NOMO-1 (cell line): Measurements from ENCODE around the gene ZMAT3.
"Not testable (repeated sequence)": the region's sequence is repeated elsewhere in the genome, so short reads cannot be mapped to it uniquely, and the experiment has no call there.

Experiments
- DNase-seq, 2 experiments: peaks; one replicate each; lab custom pipeline; 2025; ENCODE audit not compliant: unreplicated experiment in 2 of 2; lab: John Stamatoyannopoulos, UW

ZMAT3 gene, protein sequence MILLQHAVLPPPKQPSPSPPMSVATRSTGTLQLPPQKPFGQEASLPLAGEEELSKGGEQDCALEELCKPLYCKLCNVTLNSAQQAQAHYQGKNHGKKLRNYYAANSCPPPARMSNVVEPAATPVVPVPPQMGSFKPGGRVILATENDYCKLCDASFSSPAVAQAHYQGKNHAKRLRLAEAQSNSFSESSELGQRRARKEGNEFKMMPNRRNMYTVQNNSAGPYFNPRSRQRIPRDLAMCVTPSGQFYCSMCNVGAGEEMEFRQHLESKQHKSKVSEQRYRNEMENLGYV

GRCh38 chr3:179071323-179072099 lies at the start of gene ZMAT3:
TSS of gene ZMAT3 (minus strand) at chr3:179071809. CDS start at chr3:179067752, 4,057 bp downstream.
- peak; percentile 73 to 83 for DNase-seq

DNA sequence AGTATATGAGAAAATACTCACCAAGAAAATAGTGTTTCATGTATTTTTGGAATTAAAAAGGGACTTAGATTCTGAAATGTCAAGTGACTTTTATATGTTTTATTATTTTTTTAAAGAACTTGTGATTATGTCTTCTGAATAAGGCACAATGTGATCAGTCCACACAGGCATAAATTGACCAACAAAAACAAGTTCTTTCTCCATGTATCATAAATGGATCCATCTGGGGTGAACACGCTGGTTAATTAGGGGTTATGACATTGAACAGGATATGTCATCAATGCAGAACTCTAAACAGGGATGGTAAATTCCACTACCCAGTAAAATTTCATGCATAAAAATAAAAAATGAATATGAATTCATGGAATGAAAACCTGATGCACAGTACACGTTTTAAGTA lies 45.2 kb upstream of the ZMAT3 start:
- DNase-seq = no peak

DNA sequence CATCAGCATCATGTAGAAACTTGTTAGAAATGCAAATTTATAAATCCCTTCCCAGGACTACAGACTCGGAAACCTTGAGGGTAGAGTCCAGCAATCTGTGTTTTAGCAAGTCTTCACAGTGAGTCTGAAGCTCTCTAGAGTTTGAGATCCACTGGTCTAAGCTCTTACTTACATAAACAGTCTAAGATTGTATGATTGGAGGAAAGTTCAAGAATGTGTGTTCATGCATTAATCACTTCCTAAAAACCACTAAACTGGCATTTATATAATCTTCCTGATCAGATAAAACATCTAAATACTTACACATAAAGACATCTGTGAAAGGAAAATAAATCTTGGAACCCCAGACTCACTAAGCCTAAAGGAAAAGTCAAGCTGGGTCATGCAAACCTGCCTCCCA lies 43.8 kb upstream of the ZMAT3 start:
- DNase-seq = not testable (repeated sequence)

DNA sequence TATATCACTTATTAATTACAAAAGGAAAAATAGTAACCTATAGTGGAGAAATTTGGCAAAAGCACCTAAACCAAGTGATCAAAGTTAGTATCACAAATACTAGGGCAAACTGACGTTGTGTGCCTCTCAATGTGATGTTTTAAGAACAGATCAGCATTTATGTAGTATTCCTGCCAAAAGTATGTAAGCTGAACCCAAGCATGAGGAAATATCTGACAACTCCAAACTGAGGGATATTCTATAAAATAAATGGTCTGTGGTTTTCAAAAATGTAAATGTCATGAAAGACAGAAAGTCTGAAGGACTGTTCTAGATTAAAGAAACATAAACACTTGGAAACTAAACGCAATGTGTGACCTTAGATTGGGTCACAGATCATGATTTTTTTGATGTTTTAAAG lies 42.3 kb upstream of the ZMAT3 start:
- no peak for DNase-seq

GRCh38 chr3:179108086-179108485 lies 36.5 kb upstream of the ZMAT3 start:
- no peak for DNase-seq

DNA sequence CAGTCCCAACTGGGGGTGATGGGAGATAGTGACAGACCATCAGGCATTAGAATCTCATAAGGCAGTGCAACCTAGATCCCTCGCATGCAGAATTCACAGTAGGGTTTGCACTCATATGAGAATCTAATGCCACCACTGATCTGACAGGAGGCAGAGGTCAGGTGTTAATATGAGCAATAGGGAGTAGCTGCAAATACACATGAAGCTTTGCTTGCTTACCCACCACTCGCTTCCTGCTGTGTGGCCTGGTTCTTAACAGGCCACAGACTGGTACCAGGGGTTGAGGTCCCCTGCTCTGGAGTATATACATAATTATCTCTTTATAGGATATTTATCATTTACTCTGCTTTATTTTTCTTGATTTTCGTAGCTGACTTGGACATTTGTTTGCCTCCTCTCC lies 36.0 kb upstream of the ZMAT3 start:
- no peak for DNase-seq

DNA sequence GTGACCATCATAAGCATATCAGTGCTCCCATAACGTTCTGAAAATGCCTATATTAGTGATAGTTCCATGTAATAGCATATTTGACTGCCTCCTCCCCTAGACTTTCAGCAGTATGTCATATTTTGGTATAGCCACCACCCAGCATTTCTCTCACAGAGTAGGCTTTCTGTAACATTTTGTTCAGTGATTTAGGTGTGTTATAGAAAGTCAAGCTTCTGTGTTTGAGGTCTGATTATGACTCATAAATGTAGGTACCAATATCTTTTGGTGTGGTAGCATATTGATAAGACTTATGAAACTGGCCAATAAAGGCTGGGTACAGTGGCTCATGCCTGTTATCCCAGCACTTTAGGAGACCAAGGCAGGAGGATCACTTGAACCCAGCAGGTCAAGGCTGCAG lies 34.3 kb upstream of the ZMAT3 start:
- DNase-seq = no peak

DNA sequence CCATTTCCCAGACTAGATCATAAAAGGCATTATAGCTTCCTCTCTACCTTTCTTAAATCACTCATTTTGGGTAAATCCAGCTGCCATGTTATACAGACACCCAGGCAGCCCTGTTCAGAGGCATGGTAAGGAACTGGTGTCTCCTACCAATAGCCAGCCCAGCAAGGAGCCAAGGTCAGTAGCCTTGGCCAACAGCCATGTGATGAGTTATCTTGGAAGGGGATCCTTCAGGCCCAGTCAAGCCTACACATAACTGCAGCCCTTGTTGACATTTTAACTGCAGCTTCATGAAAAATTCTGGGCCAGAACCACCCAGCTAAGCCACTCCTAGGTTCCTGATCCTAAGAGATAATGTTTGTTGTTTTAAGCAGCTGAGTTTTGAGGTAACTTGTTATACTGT lies 29.0 kb upstream of the ZMAT3 start:
- no peak for DNase-seq

DNA sequence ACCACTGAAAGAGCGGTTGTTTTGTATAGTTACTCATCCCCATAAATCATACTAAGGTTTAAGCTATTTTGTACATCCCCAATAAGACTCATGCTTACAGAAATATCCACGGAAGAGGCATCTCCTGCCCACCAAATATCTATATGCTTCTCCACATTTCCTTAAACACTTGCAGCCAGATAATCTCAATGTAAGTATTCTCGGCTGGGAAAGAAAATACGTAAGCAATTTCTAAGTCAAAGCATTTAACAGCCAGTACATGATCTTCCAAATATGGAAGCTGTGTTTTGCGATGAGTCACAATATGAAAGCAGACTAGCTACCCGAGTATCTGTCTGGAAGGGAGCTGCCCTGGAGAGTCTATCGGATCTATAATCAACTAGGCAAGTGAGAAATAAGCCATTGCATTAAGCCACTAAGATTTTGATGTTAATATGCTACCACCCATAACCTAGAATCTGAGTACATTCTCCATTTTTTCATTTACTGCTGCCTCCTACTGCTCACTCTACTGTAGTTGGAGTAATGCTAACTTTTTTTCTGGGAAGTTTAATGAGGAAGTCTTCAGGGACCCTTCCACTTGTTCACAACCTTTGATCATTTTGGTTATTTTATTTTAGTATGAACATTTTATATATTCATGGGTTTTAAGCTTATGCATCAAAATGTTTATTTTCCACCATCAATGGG lies 26.9 kb upstream of the ZMAT3 start:
- DNase-seq = peak; percentile 21 to 70

- DNase-seq = no peak
Observed at GRCh38 chr3:179093807-179094206, 22.2 kb upstream of the ZMAT3 start.

DNA sequence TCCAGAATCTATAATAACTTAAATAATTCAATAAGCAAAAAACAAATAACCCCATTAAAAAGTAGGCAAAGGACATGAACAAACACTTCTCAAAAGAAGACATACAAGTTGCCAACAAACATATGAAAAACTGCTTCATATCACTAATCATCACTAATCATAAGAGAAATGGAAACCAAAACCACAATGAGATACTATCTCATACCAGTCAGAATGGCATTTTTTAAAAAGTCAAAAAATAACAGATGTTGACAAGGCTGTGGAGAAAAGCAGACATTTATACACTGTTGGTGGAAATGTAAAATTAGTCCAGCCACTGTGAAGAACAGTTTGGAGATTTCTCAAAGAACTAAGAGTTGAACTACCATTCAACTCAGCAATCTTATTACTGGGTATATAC lies 19.5 kb upstream of the ZMAT3 start:
- DNase-seq = no peak

DNA sequence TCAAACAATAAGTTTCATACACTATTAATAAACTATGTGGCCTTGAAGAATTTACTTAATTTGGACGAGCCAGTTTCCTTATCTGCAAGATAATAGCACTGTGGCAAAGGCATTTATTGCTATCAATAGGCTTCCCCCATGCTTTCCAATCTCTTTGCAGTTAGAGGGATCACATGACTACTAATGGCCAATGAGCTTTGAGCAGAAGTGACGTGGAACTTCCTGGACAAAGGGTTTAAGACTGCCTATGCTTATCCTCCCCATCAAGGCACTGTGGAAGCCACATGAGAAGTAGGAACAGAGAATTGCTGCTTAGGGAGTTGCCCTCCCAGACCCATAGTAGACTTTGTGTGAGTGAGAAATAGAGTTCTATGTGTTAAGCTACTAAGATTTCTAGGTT lies 16.7 kb upstream of the ZMAT3 start:
- no peak for DNase-seq

DNA sequence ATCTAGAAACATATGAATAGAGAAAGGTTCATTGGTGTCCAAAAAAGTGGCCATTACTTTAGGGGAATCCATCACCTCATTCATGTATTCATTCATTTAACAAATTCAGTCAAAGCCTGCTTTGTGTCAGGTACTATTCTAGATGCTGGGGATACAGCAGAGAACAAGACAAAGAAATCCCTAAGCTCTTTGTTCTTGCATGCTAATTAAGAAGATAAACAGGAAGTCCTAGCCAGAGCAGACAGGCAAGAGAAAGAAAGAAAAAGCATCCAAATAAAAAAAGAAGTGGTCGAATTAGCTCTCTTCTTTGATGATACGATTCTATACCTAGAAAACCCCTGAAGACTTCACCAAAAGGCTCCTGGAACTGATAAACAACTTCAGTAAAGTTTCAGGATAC lies 12.4 kb upstream of the ZMAT3 start:
- no peak for DNase-seq

DNA sequence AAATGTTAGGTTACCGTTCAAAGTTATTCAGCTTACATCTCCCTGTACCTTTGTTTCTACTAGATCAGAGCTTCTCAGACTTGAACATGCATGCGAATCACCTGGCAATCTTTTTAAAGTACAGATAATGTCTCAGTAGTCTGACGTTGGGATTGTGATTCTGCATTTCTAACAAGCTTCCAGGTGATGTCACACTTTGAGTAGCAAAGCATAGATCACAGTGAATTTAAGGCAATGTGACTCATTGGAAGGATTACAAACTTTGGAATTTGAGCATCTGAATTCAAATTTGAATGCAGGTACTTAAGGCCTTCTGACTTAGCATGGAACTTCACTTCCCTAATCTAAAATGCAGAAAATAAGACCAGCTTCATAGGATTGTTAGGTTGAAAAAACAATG lies 10.8 kb upstream of the ZMAT3 start:
- no peak for DNase-seq

GRCh38 chr3:179081885-179082284 lies 10.3 kb upstream of the ZMAT3 start:
- no peak for DNase-seq

DNA sequence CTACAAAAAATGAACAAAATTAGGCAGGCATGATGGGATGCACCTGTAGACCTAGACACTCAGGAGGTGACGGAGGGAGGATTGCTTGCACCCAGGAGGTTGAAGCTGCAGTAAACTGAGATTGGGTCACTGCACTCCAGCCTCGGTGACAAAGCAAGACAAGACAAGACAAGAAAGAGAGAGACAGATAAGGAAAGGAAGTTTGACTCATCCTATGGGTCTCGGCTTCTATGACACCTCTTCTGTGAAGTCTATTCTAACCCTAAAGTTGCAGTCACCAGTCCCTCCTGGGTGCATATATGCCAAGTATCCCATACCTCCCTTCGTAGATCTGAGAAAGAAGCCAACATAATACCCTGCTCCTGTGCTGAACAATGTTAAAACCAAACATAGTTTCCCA lies 7.9 kb upstream of the ZMAT3 start:
- no peak for DNase-seq

DNA sequence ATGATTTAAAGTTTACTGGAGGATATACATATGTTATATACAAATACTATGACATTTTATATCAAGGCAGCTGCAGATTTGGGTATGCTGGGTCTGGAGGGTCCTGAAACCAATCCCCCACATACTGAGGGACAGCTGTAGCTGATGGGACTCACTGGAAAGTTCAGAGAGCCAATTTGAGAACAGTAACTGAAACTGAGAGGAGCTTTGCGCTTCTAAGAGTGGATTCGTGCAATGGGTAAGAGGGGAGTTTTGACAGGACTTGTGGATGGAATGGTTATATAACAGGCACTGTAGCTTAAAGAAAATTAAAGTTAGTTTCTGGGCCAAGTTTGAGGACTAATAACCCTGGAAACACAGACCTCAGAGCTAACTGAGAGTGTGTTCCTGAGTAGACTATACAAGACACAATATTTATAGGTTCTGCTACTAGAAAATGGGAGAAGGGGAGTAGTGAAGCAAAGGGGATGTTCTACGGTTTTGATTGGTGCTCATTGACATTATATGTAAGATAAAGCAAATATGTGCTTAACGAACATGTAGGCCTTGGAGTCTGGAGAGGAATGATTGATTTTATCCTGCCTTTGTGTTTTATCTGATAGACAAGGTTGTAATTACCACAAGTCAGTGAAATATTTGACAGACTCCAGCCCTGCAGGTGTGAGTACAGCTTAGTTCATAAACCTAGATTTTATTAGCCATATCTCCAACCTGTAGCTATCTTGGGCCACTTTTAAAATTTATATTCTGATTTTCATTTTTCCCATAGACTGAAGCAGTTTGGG lies 4.8 kb upstream of the ZMAT3 start:
- no peak for DNase-seq

- peak in 1 of 2 experiments; percentile 5 for DNase-seq
Observed at GRCh38 chr3:179074656-179075055, 3.0 kb upstream of the ZMAT3 start.

DNA sequence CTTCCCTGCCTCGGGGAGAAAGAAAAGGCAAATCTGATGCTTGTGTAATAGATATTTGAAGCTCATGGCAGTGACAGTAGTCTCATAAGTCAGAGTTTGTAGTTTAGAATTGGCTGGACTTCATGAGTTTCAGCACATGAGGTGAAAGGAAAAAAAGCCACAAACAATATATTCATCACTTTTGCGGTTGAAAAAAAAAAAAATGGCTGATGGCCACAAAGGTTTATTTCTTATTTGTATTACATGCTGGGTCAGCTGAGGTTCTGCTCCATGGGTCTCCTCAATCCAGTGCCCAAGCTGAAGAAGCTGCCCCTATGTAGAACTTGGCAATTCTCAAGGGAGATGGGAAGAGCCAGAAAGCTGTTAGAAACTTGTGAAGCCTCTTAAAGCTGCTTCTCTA lies 2.2 kb upstream of the ZMAT3 start:
- no peak for DNase-seq

DNA sequence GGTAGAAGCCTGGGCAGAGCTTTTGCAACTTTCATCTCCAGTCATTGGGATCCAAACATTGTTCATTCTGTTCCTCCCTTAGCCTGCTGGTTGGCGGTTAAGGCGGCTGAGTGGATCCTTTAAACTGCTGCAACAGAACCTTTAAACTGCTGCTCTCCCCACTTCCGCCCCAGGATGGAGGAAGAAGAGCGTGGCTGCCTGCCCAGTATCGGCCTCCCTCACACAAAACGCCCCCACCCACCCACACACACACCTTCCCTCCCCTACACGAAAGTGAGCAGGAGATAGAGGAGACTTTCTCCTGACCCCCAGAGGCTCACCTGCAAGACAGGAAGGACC lies 460 bp upstream of the ZMAT3 start:
- peak; percentile 29 to 49 for DNase-seq

GRCh38 chr3:179071027-179071322 lies 634 bp downstream of the ZMAT3 start:
- no peak for DNase-seq
